Memory B cell (primary cell): ENCODE measurements around the gene IQSEC1.
A peak's percentile ranks its signal among the peaks of the same experiment; 100 is the strongest.

Source experiments
- ATAC-seq: fragments of 150-1000 bp; cut with Tn5 transposase; 2 replicates; pipeline ENCODE4 v1.10.0; 2021; ENCODE audit warnings: low read depth, mild to moderate bottlenecking, moderate library complexity
- DNase-seq, 2 donors: peaks; one replicate each; pipeline ENCODE4 v3.0.0; 2022; ENCODE audit warnings: low spot score in 2 of 2
- H3K27ac Mint-ChIP-seq: one replicate; pipeline ENCODE4 v1.8.0; 2022; ENCODE audit warnings: mild to moderate bottlenecking, moderate library complexity, mixed read lengths
- H3K27me3 Mint-ChIP-seq: one replicate; pipeline ENCODE4 v1.8.0; 2022; ENCODE audit warnings: mixed read lengths
- H3K36me3 Mint-ChIP-seq: one replicate; pipeline ENCODE4 v1.8.0; 2022; ENCODE audit warnings: mild to moderate bottlenecking, mixed read lengths
- H3K4me1 Mint-ChIP-seq: one replicate; pipeline ENCODE4 v1.8.0; 2022; ENCODE audit warnings: mixed read lengths
- H3K4me3 Mint-ChIP-seq: one replicate; pipeline ENCODE4 v1.8.0; 2022; ENCODE audit warnings: mild to moderate bottlenecking, moderate library complexity, mixed read lengths
- H3K9me3 Mint-ChIP-seq: one replicate; pipeline ENCODE4 v1.8.0; 2022; ENCODE audit warnings: mixed read lengths

Gene IQSEC1

DNA sequence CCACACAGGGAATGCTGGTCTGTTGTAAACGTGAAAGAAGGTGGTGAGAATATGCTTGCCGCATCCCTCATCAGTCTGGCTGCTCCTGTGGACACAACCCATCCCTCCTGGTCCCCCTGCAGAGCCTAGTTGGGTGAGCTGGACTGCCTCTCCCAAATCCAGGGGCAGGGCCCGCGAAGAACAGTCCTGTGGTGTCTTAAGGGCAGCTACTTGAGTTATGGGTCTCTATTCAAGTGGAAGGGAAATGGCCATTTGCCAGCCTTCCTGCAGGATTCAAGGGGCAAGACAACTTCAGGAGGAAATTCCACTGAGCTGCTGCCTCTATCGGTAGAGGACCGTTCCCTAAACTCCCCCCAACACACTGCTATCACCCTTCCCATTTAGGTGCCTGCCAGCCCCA lies 98.9 kb downstream of the IQSEC1 start:
- no peak for DNase-seq
- no peak overlapping the region for H3K4me3 Mint-ChIP-seq

GRCh38 chr3:12973827-12974226 lies 99.4 kb downstream of the IQSEC1 start:
- H3K4me1 Mint-ChIP-seq, result peaks cover 48% of the 10 kb centered on the region
- no peaks in the 10 kb centered on the region for H3K9me3 Mint-ChIP-seq
- DNase-seq, result no peak
- peak; percentile 96 for ATAC-seq
- H3K36me3 Mint-ChIP-seq, result peaks cover 6% of the 10 kb centered on the region
- H3K27me3 Mint-ChIP-seq, result no peaks in the 10 kb centered on the region
- H3K27ac Mint-ChIP-seq, result peak overlapping the region; percentile 73
- no peak overlapping the region for H3K4me3 Mint-ChIP-seq

More for the DNA sequence above, 98.9 kb downstream of the IQSEC1 start:
- Mint-ChIP-seq H3K36me3 (peaks cover 5% of the 10 kb centered on the region), H3K27ac (peak overlapping the region; percentile 73), H3K9me3 (no peaks in the 10 kb centered on the region), H3K27me3 (no peaks in the 10 kb centered on the region), H3K4me1 (peaks cover 47% of the 10 kb centered on the region)
- no peak for ATAC-seq

GRCh38 chr3:12972781-12973702 lies 100.2 kb downstream of the IQSEC1 start:
- ATAC-seq, result no peak
- no peaks in the 10 kb centered on the region for H3K27me3 Mint-ChIP-seq
- H3K36me3 Mint-ChIP-seq, result peaks cover 7% of the 10 kb centered on the region
- no peak overlapping the region for H3K4me3 Mint-ChIP-seq
- no peaks in the 10 kb centered on the region for H3K9me3 Mint-ChIP-seq
- peaks cover 52% of the 10 kb centered on the region for H3K4me1 Mint-ChIP-seq
- H3K27ac Mint-ChIP-seq, result peak overlapping the region; percentile 73
- DNase-seq, result no peak

DNA sequence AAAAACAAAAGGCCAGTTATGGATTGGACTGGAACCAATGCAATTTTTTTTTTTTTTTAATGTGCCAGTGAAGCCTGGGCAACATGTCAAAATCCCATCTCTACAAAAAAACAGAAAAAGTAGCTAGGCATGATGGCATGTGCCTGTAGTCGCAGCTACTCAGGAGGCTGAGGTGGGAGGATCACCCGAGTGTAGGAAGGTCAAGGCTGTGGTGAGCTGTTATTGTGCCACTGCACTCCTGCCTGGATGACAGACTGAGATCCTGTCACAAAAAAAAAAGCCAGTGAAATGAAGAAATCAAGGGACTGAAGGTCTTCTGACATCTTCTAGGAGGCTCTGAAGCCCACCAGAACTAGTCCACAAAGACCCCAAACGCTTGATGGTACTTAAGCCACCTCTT lies 101.2 kb downstream of the IQSEC1 start:
- DNase-seq (no peak), ATAC-seq (no peak)
- Mint-ChIP-seq H3K27ac (no peak overlapping the region), H3K36me3 (peaks cover 7% of the 10 kb centered on the region), H3K4me3 (no peak overlapping the region), H3K9me3 (no peaks in the 10 kb centered on the region), H3K27me3 (no peaks in the 10 kb centered on the region), H3K4me1 (peaks cover 57% of the 10 kb centered on the region)

DNA sequence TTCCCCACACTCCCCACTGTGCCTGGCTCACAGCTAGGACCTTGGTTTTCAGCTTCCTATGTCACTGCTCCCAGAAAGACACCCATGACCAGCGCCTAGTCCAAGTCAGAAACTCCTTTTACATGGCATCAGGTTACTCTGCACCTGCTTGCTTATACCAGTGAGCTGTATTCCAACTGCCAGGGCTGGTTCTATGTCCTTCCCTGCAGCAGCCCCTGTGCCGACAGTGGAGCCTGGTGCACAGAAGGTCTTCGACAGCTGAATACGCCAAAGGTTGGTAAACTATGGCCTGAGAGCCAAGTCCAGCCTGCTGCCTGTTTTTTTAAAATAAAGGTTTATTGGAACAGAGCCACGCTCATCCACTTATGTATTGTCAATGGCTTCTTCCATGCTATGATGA lies 102.5 kb downstream of the IQSEC1 start:
- H3K4me1 Mint-ChIP-seq, result peaks cover 62% of the 10 kb centered on the region
- ATAC-seq (no peak), DNase-seq (no peak)
- H3K27me3 Mint-ChIP-seq, result no peaks in the 10 kb centered on the region
- H3K4me3 Mint-ChIP-seq, result no peak overlapping the region
- H3K27ac Mint-ChIP-seq, result no peak overlapping the region
- no peaks in the 10 kb centered on the region for H3K9me3 Mint-ChIP-seq
- H3K36me3 Mint-ChIP-seq, result peaks cover 9% of the 10 kb centered on the region

GRCh38 chr3:12969486-12969885 lies 103.7 kb downstream of the IQSEC1 start:
- Mint-ChIP-seq H3K36me3 (peaks cover 9% of the 10 kb centered on the region), H3K4me1 (peaks cover 56% of the 10 kb centered on the region), H3K27ac (no peak overlapping the region), H3K9me3 (no peaks in the 10 kb centered on the region), H3K4me3 (no peak overlapping the region), H3K27me3 (no peaks in the 10 kb centered on the region)
- ATAC-seq (no peak), DNase-seq (no peak)

DNA sequence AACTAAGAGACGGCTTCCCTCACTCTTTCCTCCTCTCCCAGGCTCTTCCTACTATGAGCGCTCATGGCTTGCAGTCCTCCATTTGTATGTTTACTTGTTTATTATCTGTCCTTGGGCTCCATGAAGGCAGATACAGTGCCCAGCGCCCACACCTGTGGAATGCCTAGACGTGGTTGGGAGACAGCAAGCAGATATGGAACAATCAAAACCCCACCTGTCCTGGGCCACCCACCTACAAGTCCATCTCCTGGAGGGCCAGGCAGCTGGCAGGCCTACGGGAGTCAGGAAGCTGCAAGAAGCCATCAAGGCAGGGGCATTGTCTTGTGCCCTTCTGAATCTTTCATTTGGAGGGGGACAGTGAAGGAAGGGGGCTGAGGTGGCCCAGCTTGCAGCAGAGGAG lies 104.7 kb downstream of the IQSEC1 start:
- H3K4me3 Mint-ChIP-seq, result peak overlapping the region; percentile 66
- H3K27ac Mint-ChIP-seq, result no peak overlapping the region
- no peak for DNase-seq
- peaks cover 9% of the 10 kb centered on the region for H3K36me3 Mint-ChIP-seq
- peaks cover 55% of the 10 kb centered on the region for H3K4me1 Mint-ChIP-seq
- no peaks in the 10 kb centered on the region for H3K9me3 Mint-ChIP-seq
- no peak for ATAC-seq
- no peaks in the 10 kb centered on the region for H3K27me3 Mint-ChIP-seq

DNA sequence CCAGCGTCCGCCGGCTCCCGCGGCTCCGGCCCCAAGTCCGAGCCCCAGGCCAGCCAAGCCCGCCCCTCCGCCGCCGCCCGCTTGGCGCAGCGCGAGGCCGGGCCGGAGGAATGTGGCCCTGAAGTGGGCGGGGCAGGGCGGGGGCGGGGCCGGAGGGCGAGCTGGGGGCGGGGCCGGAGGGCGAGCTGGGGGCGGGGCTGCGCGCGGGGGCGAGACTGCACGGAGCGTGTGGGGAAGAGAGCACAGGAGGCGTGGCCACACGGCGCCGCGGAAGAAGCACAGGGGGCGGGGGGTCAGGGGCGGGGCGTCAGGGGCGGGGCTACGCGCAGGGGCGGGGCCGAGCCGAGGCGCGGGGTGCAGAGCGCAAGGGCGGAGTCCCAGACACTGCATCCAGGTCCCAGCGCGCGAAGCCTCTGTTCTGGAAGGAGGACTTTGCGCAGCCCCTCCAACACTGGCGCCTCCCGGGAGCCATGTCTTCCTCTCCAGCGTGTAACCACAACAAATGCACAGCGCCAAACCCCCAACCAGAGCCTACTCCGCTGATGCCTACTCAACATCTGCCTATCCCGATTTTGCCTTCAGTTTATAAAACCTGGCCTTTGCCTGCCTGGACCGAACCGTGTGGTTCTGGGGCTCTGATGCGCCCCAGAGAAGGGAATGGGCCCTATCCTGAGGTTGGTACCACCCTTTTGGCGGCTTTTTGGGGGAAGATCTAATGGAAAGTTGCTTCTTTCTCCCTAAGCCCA lies 105.5 kb downstream of the IQSEC1 start:
- H3K4me1 Mint-ChIP-seq, result peaks cover 59% of the 10 kb centered on the region
- no peaks in the 10 kb centered on the region for H3K27me3 Mint-ChIP-seq
- H3K36me3 Mint-ChIP-seq, result peaks cover 9% of the 10 kb centered on the region
- ATAC-seq (peak; percentile 95), DNase-seq (peak; percentile 73 to 82)
- no peak overlapping the region for H3K27ac Mint-ChIP-seq
- peak overlapping the region; percentile 79 for H3K4me3 Mint-ChIP-seq
- no peaks in the 10 kb centered on the region for H3K9me3 Mint-ChIP-seq

- Mint-ChIP-seq H3K4me3 (peak overlapping the region; percentile 80), H3K36me3 (peaks cover 10% of the 10 kb centered on the region), H3K4me1 (peaks cover 65% of the 10 kb centered on the region), H3K27me3 (no peaks in the 10 kb centered on the region), H3K9me3 (no peaks in the 10 kb centered on the region), H3K27ac (peak overlapping the region; percentile 60)
- ATAC-seq (no peak), DNase-seq (peak in 1 of 2 donors; percentile 47)
Observed at GRCh38 chr3:12966847-12967605, 106.2 kb downstream of the IQSEC1 start.

GRCh38 chr3:12965999-12966846 lies 107.0 kb downstream of the IQSEC1 start:
- peak overlapping the region; percentile 80 for H3K4me3 Mint-ChIP-seq
- H3K36me3 Mint-ChIP-seq, result peaks cover 10% of the 10 kb centered on the region
- no peaks in the 10 kb centered on the region for H3K27me3 Mint-ChIP-seq
- H3K27ac Mint-ChIP-seq, result peak overlapping the region; percentile 60
- ATAC-seq (no peak), DNase-seq (no peak)
- peaks cover 70% of the 10 kb centered on the region for H3K4me1 Mint-ChIP-seq
- H3K9me3 Mint-ChIP-seq, result no peaks in the 10 kb centered on the region

- peak overlapping the region; percentile 80 for H3K4me3 Mint-ChIP-seq
- peaks cover 74% of the 10 kb centered on the region for H3K4me1 Mint-ChIP-seq
Observed at GRCh38 chr3:12964711-12965612, 108.3 kb downstream of the IQSEC1 start.

DNA sequence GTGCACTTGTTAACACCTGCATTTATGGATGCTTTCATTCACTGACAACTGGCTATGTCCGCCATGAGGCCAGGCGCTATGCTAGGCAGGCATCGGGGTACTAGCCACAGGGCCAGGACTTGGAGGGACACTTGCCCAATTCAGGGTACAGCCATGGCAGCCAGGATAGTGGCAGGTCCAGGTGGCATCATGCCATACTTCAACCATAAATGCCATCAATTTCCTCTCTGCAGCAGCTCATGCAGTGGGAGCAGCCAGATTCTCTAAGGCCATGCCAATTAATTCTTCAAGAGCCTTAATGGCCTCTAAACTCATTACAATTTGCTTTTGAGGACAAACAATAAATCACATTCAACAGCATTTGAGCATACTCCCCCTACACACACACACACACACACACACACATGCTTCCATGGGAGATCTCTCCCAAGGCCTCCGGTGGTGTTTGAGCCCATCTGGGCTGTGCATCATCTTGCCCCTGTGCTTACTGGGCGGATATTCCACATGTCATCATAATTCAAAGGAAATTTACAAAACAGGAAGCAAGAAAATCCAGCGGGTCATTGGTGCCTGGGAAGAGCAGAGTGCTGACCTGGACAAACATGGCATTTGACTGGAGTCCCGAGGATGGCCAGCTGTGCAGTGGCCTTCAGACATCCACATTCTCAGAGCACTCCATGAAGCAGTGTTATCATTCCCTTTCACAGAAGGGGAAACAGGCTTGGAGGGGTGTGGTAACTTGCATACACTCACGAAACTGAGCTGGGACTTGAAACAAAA lies 109.1 kb downstream of the IQSEC1 start:
- DNase-seq (no peak), ATAC-seq (no peak)
- Mint-ChIP-seq H3K27me3 (no peaks in the 10 kb centered on the region), H3K36me3 (peaks cover 6% of the 10 kb centered on the region), H3K27ac (no peak overlapping the region), H3K4me1 (peaks cover 76% of the 10 kb centered on the region), H3K4me3 (no peak overlapping the region), H3K9me3 (no peaks in the 10 kb centered on the region)

More at GRCh38 chr3:12964711-12965612, 108.3 kb downstream of the IQSEC1 start:
- ATAC-seq (no peak), DNase-seq (no peak)
- peaks cover 8% of the 10 kb centered on the region for H3K36me3 Mint-ChIP-seq
- H3K9me3 Mint-ChIP-seq, result no peaks in the 10 kb centered on the region
- no peak overlapping the region for H3K27ac Mint-ChIP-seq
- no peaks in the 10 kb centered on the region for H3K27me3 Mint-ChIP-seq
